ENCODE results near the gene DIAPH1. TPM values are rescaled to one million over a fixed set of nuclear protein-coding genes. Genes with fewer than 3 reads are reported as not detected.

The DIAPH1 gene
- total RNA-seq, 1 donor from 2014 or later, result 149 TPM

- Mint-ChIP-seq H3K27me3 (ENCODE audit: unreplicated experiment) (peaks cover 34% of the 10 kb centered on the region), H3K36me3 (ENCODE audit: low read depth, unreplicated experiment) (peaks cover 43% of the 10 kb centered on the region), H3K4me3 (ENCODE audit: unreplicated experiment) (peak overlapping the region; percentile 54), H3K4me1 (ENCODE audit: unreplicated experiment) (peaks cover 64% of the 10 kb centered on the region), H3K9me3 (ENCODE audit: unreplicated experiment) (no peaks in the 10 kb centered on the region), H3K27ac (ENCODE audit: unreplicated experiment) (peak overlapping the region; percentile 67)
- DNase-seq (ENCODE audit: low spot score), result no peak
- TF ChIP-seq CTCF (IDR thresholded peaks at IDR 0.05; ENCODE audit: unreplicated experiment), result no peak
These were observed 107.8 kb downstream of the DIAPH1 start for GRCh38 chr5:141510850-141511601.

- peaks cover 47% of the 10 kb centered on the region for H3K36me3 Mint-ChIP-seq (ENCODE audit: low read depth, unreplicated experiment)
- no peak overlapping the region for H3K27ac Mint-ChIP-seq (ENCODE audit: unreplicated experiment)
- DNase-seq (ENCODE audit: low spot score), result no peak
- peak overlapping the region; percentile 82 for H3K4me3 Mint-ChIP-seq (ENCODE audit: unreplicated experiment)
- H3K27me3 Mint-ChIP-seq (ENCODE audit: unreplicated experiment), result peaks cover 32% of the 10 kb centered on the region
- no peaks in the 10 kb centered on the region for H3K9me3 Mint-ChIP-seq (ENCODE audit: unreplicated experiment)
- no peak for TF ChIP-seq CTCF (IDR thresholded peaks at IDR 0.05; ENCODE audit: unreplicated experiment)
- H3K4me1 Mint-ChIP-seq (ENCODE audit: unreplicated experiment), result peaks cover 56% of the 10 kb centered on the region
These were observed 108.6 kb downstream of the DIAPH1 start for GRCh38 chr5:141510160-141510559.

GRCh38 chr5:141508798-141509611 is 109.8 kb downstream of the DIAPH1 start:
- peaks cover 45% of the 10 kb centered on the region for H3K4me1 Mint-ChIP-seq (ENCODE audit: unreplicated experiment)
- H3K36me3 Mint-ChIP-seq (ENCODE audit: low read depth, unreplicated experiment), result peaks cover 49% of the 10 kb centered on the region
- peak; percentile 44 for DNase-seq (ENCODE audit: low spot score)
- H3K4me3 Mint-ChIP-seq (ENCODE audit: unreplicated experiment), result peak overlapping the region; percentile 66
- TF ChIP-seq CTCF (IDR thresholded peaks at IDR 0.05; ENCODE audit: unreplicated experiment), result no peak
- H3K9me3 Mint-ChIP-seq (ENCODE audit: unreplicated experiment), result no peaks in the 10 kb centered on the region
- H3K27me3 Mint-ChIP-seq (ENCODE audit: unreplicated experiment), result peaks cover 29% of the 10 kb centered on the region
- peak overlapping the region; percentile 82 for H3K27ac Mint-ChIP-seq (ENCODE audit: unreplicated experiment)

GRCh38 chr5:141508440-141508797 is 110.4 kb downstream of the DIAPH1 start:
- DNase-seq (ENCODE audit: low spot score), result no peak
- peak overlapping the region; percentile 82 for H3K27ac Mint-ChIP-seq (ENCODE audit: unreplicated experiment)
- H3K27me3 Mint-ChIP-seq (ENCODE audit: unreplicated experiment), result peaks cover 24% of the 10 kb centered on the region
- no peaks in the 10 kb centered on the region for H3K9me3 Mint-ChIP-seq (ENCODE audit: unreplicated experiment)
- peaks cover 40% of the 10 kb centered on the region for H3K4me1 Mint-ChIP-seq (ENCODE audit: unreplicated experiment)
- TF ChIP-seq CTCF (IDR thresholded peaks at IDR 0.05; ENCODE audit: unreplicated experiment), result no peak
- peaks cover 53% of the 10 kb centered on the region for H3K36me3 Mint-ChIP-seq (ENCODE audit: low read depth, unreplicated experiment)
- peak overlapping the region; percentile 65 for H3K4me3 Mint-ChIP-seq (ENCODE audit: unreplicated experiment)
